NT2/D1 (cell line): Measurements from ENCODE around the gene CELF4.

ENCODE experiments used
- YY1 ChIP-seq: IDR thresholded peaks from 2 replicates; pipeline ENCODE4 v1.6.1; 2011; ENCODE audit not compliant: insufficient read length, insufficient read depth
- ZNF274 ChIP-seq: IDR thresholded peaks from 2 replicates; pipeline ENCODE4 v1.6.1; 2011; ENCODE audit warnings: mild to moderate bottlenecking, low read depth, low read length

DNA sequence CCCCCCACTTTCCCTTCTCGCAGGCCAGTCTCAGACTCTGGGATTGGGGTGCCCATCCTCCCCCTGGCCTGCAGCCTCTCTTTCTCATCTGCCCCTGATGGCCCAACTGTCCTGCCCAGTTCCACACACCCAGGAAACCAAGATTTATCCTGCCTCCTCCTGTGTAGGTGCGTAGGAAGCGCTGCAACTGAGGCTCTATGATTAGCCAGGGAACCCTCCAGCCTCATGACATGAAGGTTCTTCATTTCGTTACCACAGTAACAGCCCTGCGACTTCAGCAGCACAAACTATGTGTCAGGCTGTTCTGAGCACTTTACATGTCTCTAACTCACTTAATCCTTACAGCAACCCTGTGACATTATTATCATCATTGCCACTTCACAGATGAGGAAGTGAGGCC is 305.9 kb downstream of the CELF4 start:
- TF ChIP-seq YY1 (no peak), ZNF274 (no peak)
